HCT116 (cell line): ENCODE measurements around the gene CPLX4. TPM values are rescaled to one million over a fixed set of nuclear protein-coding genes. Genes with fewer than 3 reads are reported as not detected.

Experiments
- ATAC-seq: fragments of 200-7000 bp; cut with Tn5 transposase; 2 replicates; pipeline ENCODE4 v1.9.1; 2020; ENCODE audit warnings: mild to moderate bottlenecking, moderate library complexity
- BruUV-seq: library from RNA; stranded (reverse); fragments of 400-500 nt; replicated peaks from 2 replicates; lab custom pipeline; 2021; lab: Mats Ljungman, UMichigan
- CTCF ChIA-PET: fragments of 300-600 bp; sonication (Branson Sonifier 250); formaldehyde crosslinking; loops from one replicate; lab custom pipeline; 2021; ENCODE audit warnings: antibody characterized with exemption; lab: Charles Lee
- POLR2A ChIA-PET: fragments of 300-600, 350-600 bp; sonication (Branson Sonifier 250); formaldehyde crosslinking; loops from one replicate; lab custom pipeline; 2021; ENCODE audit warnings: antibody characterized with exemption; lab: Charles Lee
- RAD21 ChIA-PET, 2 experiments: fragments of 300-600 bp; sonication (Branson Sonifier 250); formaldehyde crosslinking; loops; one replicate each; lab custom pipeline; 2023; ENCODE audit warnings: low total read pairs in 2 of 2; ENCODE audit not compliant: uncharacterized antibody in 2 of 2, unreplicated experiment in 2 of 2, low non-redundant PET in 1 of 2; lab: Charles Lee
- DNase-seq: peaks from one replicate; pipeline ENCODE4 v3.0.0-alpha.2; 2010; ENCODE audit warnings: low read depth, low spot score
- H2AFZ ChIP-seq: fragments of 200-600 bp; shearing (Covaris generic), sonication (generic); 2 replicates; pipeline ENCODE4 v1.6.1; 2017; ENCODE audit warnings: low read depth, mixed run types, mixed read lengths, antibody characterized with exemption, low read length; ENCODE audit not compliant: poor library complexity, severe bottlenecking
- H3K27ac ChIP-seq: 2 replicates; pipeline ENCODE4 v1.5.1; 2012; ENCODE audit warnings: low read depth, low read length
- H3K27me3 ChIP-seq: fragments of 200-600 bp; sonication (generic); 2 replicates; pipeline ENCODE4 v1.6.1; 2016; ENCODE audit warnings: mixed run types, low read length, mixed read lengths; ENCODE audit not compliant: insufficient read depth
- H3K36me3 ChIP-seq, 2 experiments: fragments of 200-500 bp in 1 of 2; fragments of 200-600 bp in 1 of 2; sonication (Bioruptor generic) in 1 of 2; sonication (generic) in 1 of 2; 2 replicates each; pipeline versions ENCODE4 v1.5.1 to v1.6.1; 2014 to 2016; ENCODE audit warnings: low read length in 2 of 2, inconsistent platforms in 1 of 2, mixed read lengths in 1 of 2, mixed run types in 1 of 2; ENCODE audit not compliant: insufficient read depth in 2 of 2, control insufficient read depth in 1 of 2
- H3K4me1 ChIP-seq, 2 experiments: fragments of 200-600 bp in 1 of 2; sonication (generic) in 1 of 2; 2 replicates each; pipeline versions ENCODE4 v1.5.1 to v1.6.1; 2012 to 2017; ENCODE audit warnings: low read length in 2 of 2, inconsistent platforms in 1 of 2, mild to moderate bottlenecking in 1 of 2, mixed read lengths in 1 of 2, mixed run types in 1 of 2, moderate library complexity in 1 of 2; ENCODE audit not compliant: insufficient read depth in 2 of 2, control insufficient read depth in 1 of 2
- H3K4me2 ChIP-seq: fragments of 200-600 bp; sonication (generic); 2 replicates; pipeline ENCODE4 v1.6.1; 2017; ENCODE audit warnings: mixed run types, low read length, mixed read lengths
- H3K4me3 ChIP-seq, 2 experiments: fragments of 200-600 bp in 1 of 2; sonication (generic) in 1 of 2; replicated peaks in 1 of 2; 2 replicates each; pipeline ENCODE4 v1.5.1; 2011 to 2016; ENCODE audit warnings: low read length in 2 of 2, control low read depth in 1 of 2, low read depth in 1 of 2, mild to moderate bottlenecking in 1 of 2, mixed read lengths in 1 of 2, mixed run types in 1 of 2
- H3K79me2 ChIP-seq: fragments of 200-600 bp; sonication (generic); 2 replicates; pipeline ENCODE4 v1.6.1; 2017; ENCODE audit warnings: mild to moderate bottlenecking, mixed run types, low read length, moderate library complexity, mixed read lengths; ENCODE audit not compliant: insufficient read depth
- H3K9ac ChIP-seq: fragments of 200-600 bp; sonication (generic); 2 replicates; pipeline ENCODE4 v1.6.1; 2016; ENCODE audit warnings: low read length, mixed read lengths
- H3K9me2 ChIP-seq: fragments of 200-600 bp; sonication (generic), shearing (Covaris generic); 2 replicates; pipeline ENCODE4 v1.6.1; 2017; ENCODE audit warnings: mixed run types, mild to moderate bottlenecking, moderate library complexity; ENCODE audit not compliant: insufficient read depth
- H3K9me3 ChIP-seq, 2 experiments: fragments of 200-500 bp in 1 of 2; fragments of 200-600 bp in 1 of 2; sonication (Bioruptor generic) in 1 of 2; sonication (generic) in 1 of 2; 2 replicates each; pipeline ENCODE4 v1.6.1; 2014 to 2017; ENCODE audit warnings: low read length in 2 of 2, mixed read lengths in 2 of 2, inconsistent platforms in 1 of 2, low read depth in 1 of 2, mild to moderate bottlenecking in 1 of 2, mixed run types in 1 of 2, moderate library complexity in 1 of 2; ENCODE audit not compliant: control insufficient read depth in 1 of 2, insufficient read depth in 1 of 2
- H4K20me1 ChIP-seq: fragments of 200-600 bp; sonication (generic), shearing (Covaris generic); 2 replicates; pipeline ENCODE4 v1.6.1; 2017; ENCODE audit warnings: mixed run types, mild to moderate bottlenecking, moderate library complexity; ENCODE audit not compliant: insufficient read depth
- CBX3 ChIP-seq: IDR thresholded peaks from 2 replicates; pipeline ENCODE4 v1.6.1; 2012; ENCODE audit warnings: low read depth
- CEBPB ChIP-seq: IDR thresholded peaks from 2 replicates; pipeline ENCODE4 v1.6.1; 2012; ENCODE audit warnings: low read depth
- ELF1 ChIP-seq: IDR thresholded peaks from 2 replicates; pipeline ENCODE4 v1.6.1; 2012; ENCODE audit warnings: low read depth, borderline replicate concordance
- EZH2 ChIP-seq: fragments of 200-600 bp; sonication (generic); IDR thresholded peaks from 2 replicates; pipeline ENCODE4 v1.6.1; 2017; ENCODE audit warnings: antibody characterized with exemption, mixed run types
- EZH2phosphoT487 ChIP-seq: fragments of 200-600 bp; IDR thresholded peaks from 2 replicates; pipeline ENCODE4 v1.6.1; 2018; ENCODE audit warnings: antibody characterized with exemption, borderline replicate concordance
- JUND ChIP-seq: IDR thresholded peaks from 2 replicates; pipeline ENCODE4 v1.6.1; 2012
- POLR2A ChIP-seq: IDR thresholded peaks from 2 replicates; pipeline ENCODE4 v1.7.0; 2011; ENCODE audit warnings: borderline replicate concordance; ENCODE audit not compliant: insufficient read depth, insufficient read length; ENCODE audit errors: extremely low read depth
- POLR2AphosphoS5 ChIP-seq: IDR thresholded peaks from 2 replicates; pipeline ENCODE4 v1.6.1; 2011; ENCODE audit warnings: mild to moderate bottlenecking, low read depth, low read length, moderate library complexity
- RAD21 ChIP-seq: IDR thresholded peaks from 2 replicates; pipeline ENCODE4 v1.6.1; 2012; ENCODE audit warnings: low read depth, mild to moderate bottlenecking
- SIN3A ChIP-seq: IDR thresholded peaks from 2 replicates; pipeline ENCODE4 v1.6.1; 2012; ENCODE audit warnings: low read depth
- SRF ChIP-seq: IDR thresholded peaks from 2 replicates; pipeline ENCODE4 v1.6.1; 2012; ENCODE audit warnings: low read depth
- TCF7L2 ChIP-seq: IDR thresholded peaks from 2 replicates; pipeline ENCODE4 v1.7.0; 2011; ENCODE audit warnings: borderline replicate concordance, inconsistent platforms; ENCODE audit not compliant: insufficient read depth, insufficient read length; ENCODE audit errors: extremely low read depth
- ZBTB33 ChIP-seq: IDR thresholded peaks from 2 replicates; pipeline ENCODE4 v1.6.1; 2011; ENCODE audit warnings: mild to moderate bottlenecking, low read length, moderate library complexity; ENCODE audit not compliant: insufficient replicate concordance; ENCODE audit errors: extremely low read depth
- ZFX ChIP-seq: fragments of 450-650 bp; IDR thresholded peaks from 2 replicates; pipeline ENCODE4 v1.6.1; 2017
- intact Hi-C: fragments of 100-400 bp; cut with micrococcal nuclease; formaldehyde crosslinking; loops from 2 replicates; pipeline ENCODE4 v1.10.0; 2022
- total RNA-seq: library from RNA; stranded (reverse); gene quantifications from one replicate; pipeline ENCODE4 v1.2.1, GENCODE V29; 2021; ENCODE audit not compliant: unreplicated experiment

Gene CPLX4
- total RNA-seq, 1 experiment from 2014 or later: not detected

GRCh38 chr18:59344996-59345395 lies 26.5 kb upstream of the CPLX4 start:
- TF ChIP-seq RAD21 (no peak), ELF1 (no peak), TCF7L2 (no peak), SRF (no peak), ZFX (no peak), POLR2AphosphoS5 (no peak), ZBTB33 (no peak), POLR2A (no peak), EZH2 (no peak), SIN3A (no peak), CBX3 (no peak), JUND (no peak), EZH2phosphoT487 (no peak), CEBPB (no peak)
- no peaks in the 10 kb centered on the region for H3K4me1 ChIP-seq
- H3K9me3 ChIP-seq: no peaks in the 10 kb centered on the region
- H4K20me1 ChIP-seq: no peaks in the 10 kb centered on the region
- H3K4me2 ChIP-seq: no peak overlapping the region
- no TSS peak for BruUV-seq
- POLR2A ChIA-PET: no interaction called here
- no peaks in the 10 kb centered on the region for H3K27me3 ChIP-seq
- CTCF ChIA-PET: no interaction called here
- H3K36me3 ChIP-seq: peaks cover 42 to 56% of the 10 kb centered on the region in 2 experiments
- DNase-seq (no peak), ATAC-seq (no peak)
- no peak overlapping the region for H3K9ac ChIP-seq
- RAD21 ChIA-PET: no interaction called here
- intact Hi-C loops: no loop called here
- no peak overlapping the region for H3K4me3 ChIP-seq
- no peaks in the 10 kb centered on the region for H3K9me2 ChIP-seq
- no peak overlapping the region for H2AFZ ChIP-seq
- H3K27ac ChIP-seq: no peak overlapping the region
- H3K79me2 ChIP-seq: peaks cover 44% of the 10 kb centered on the region
